Upper lobe of left lung (tissue), 4 donors: ENCODE measurements around the gene MTREX.

Source experiments
- EP300 ChIP-seq, 4 donors: sonication (generic); formaldehyde crosslinking; IDR thresholded peaks; one replicate each; pipeline ENCODE4 v1.5.1; 2017; ENCODE audit warnings: antibody characterized with exemption in 4 of 4, control low read depth in 2 of 4
- POLR2A ChIP-seq, 4 donors: fragments of 450-650 bp; IDR thresholded peaks; one replicate each; pipeline ENCODE4 v1.5.1; 2016 to 2017; ENCODE audit warnings: antibody characterized with exemption in 4 of 4, mild to moderate bottlenecking in 2 of 4
- POLR2AphosphoS5 ChIP-seq, 2 donors: sonication (generic); formaldehyde crosslinking; IDR thresholded peaks; one replicate each; pipeline ENCODE4 v1.5.1; 2017; ENCODE audit warnings: antibody characterized with exemption in 2 of 2
- TF ChIP-seq, protein P1 (sequence below), 6 experiments: fragments of 450-650 bp in 4 of 6; fragments of 200-600 bp in 2 of 6; sonication (generic) in 2 of 6; IDR thresholded peaks; one replicate each; pipeline ENCODE4 v1.5.1; 2016 to 2019; ENCODE audit warnings: antibody characterized with exemption in 6 of 6

DNA sequence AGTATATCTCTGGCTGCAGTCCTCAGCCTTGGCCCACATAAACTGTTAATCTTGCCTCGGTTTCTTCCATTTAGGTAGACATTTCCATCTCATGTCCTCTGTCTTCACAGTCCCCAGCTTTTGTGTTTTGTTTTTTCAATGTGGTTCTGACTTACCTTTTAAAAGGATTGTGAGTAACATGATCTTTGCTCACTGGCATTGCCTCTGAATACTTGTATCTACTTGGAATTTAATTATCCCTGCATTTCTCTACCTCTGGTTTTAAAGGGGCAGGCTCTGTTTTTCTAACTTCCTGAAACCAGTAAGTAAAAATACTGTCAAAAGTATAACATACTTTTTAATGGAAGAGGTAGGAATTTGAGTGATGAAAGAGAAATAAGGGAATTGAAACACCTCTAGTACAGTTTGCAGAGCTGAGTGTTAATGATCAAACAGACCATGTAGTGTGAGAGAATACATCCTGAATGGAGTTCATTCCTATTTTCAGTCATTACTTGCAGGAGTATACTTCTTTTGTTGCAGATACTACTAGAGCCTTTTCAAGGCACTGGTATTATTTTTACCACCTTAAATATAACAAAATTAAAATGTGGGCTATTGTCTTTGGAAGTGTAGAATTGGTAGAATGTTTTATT is 62.6 kb downstream of the MTREX start:
- TF ChIP-seq, protein P1, sequence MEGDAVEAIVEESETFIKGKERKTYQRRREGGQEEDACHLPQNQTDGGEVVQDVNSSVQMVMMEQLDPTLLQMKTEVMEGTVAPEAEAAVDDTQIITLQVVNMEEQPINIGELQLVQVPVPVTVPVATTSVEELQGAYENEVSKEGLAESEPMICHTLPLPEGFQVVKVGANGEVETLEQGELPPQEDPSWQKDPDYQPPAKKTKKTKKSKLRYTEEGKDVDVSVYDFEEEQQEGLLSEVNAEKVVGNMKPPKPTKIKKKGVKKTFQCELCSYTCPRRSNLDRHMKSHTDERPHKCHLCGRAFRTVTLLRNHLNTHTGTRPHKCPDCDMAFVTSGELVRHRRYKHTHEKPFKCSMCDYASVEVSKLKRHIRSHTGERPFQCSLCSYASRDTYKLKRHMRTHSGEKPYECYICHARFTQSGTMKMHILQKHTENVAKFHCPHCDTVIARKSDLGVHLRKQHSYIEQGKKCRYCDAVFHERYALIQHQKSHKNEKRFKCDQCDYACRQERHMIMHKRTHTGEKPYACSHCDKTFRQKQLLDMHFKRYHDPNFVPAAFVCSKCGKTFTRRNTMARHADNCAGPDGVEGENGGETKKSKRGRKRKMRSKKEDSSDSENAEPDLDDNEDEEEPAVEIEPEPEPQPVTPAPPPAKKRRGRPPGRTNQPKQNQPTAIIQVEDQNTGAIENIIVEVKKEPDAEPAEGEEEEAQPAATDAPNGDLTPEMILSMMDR (IDR thresholded peaks at IDR 0.05): no peak
- no peak for TF ChIP-seq POLR2A (IDR thresholded peaks at IDR 0.05)
- no peak for TF ChIP-seq POLR2AphosphoS5 (IDR thresholded peaks at IDR 0.05)
- TF ChIP-seq EP300 (IDR thresholded peaks at IDR 0.05): no peak
